Nasal cavity respiratory epithelium epithelial cell of viscerocranial mucosa (primary cell): Measurements from ENCODE around the gene C17orf100. TPM values are rescaled to one million over a fixed set of nuclear protein-coding genes. Genes with fewer than 3 reads are reported as not detected.

Experiments
- total RNA-seq: library from RNA; depleted of rRNA; stranded (reverse); fragments of >200 nt; gene quantifications from 2 replicates; pipeline ENCODE4 v1.2.3, GENCODE V29; 2014

The C17orf100 gene
- 0.34 and 0.64 TPM in 2 replicates for total RNA-seq

DNA sequence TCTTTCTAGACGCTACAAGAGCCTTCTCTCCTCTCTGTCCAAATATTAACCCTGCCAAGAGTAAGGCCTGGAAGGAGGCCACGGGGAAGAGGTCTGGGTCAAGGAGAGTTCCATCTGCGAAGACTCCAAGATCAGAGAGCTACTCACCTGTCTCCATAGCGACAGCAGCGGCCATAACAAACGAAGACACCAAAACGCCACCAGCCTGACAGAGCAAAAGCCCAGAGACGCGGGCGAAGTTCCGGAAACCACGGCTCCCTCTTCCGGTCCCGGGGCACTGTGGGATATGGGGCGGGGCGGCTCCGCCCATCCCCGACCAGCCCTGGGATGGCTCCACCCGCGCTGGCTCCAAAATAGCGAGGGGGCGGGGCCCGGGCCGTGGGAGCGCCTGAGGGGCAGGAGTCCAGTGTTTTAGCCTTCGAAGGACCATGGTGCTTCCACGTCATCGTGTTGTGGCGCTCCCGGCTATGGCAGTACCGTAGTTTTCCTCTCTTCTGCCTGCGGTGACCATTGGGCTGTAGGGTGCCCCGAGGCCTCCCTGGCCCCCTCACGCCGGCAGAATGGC is at the start of gene C17orf100, which contains the start of gene MED31:
Gene C17orf100, plus strand, starts transcription at position 409 of the 565 bp plus-strand sequence. Its CDS starts 152 bp downstream, at position 561.
Gene MED31, minus strand, starts transcription at position 252 of the 565 bp plus-strand sequence. Its CDS starts 77 bp downstream, at position 175.

DNA sequence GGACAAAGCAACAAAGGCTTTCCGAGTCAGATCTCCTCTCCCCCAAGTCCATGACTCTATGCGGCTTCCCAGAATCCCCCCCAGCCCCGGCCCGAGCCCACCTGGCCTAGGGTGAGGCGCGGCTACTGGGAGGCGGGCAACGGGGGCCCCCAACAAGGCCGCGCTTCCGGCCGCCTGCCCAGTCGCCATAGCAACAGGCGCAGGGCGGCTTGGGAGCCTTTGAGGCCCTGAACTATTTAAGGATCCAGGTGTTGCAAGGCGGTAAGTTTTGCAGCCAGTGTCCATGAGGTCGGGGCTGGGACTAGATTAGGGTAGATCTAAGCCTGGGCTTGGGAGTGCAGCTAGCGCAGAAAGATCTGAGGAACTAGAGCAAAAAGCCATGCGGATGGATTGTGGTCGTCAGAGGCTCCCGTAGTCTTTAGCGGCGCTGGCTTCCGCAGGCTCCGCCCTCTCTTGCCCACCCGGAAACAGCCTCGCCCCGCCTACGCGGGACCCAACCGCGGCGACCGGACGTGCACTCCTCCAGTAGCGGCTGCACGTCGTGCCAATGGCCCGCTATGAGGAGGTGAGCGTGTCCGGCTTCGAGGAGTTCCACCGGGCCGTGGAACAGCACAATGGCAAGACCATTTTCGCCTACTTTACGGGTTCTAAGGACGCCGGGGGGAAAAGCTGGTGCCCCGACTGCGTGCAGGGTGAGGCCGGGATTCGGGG is 10.9 kb upstream of the C17orf100 start, which contains the start of the genes KIAA0753 and TXNDC17:
Gene KIAA0753, minus strand, starts transcription at position 176 of the 711 bp plus-strand sequence. CDS start 5,608 bp downstream, outside the sequence.
Gene TXNDC17, plus strand, starts transcription at position 525 of the 711 bp plus-strand sequence. Its CDS starts 23 bp downstream, at position 548.

Other genes with a start within 250 kb of the C17orf100 start
- gene AIPL1, start 216.6 kb upstream of the C17orf100 start, total RNA-seq = not detected in 2 replicates
- gene PIMREG, start 207.3 kb upstream of the C17orf100 start, total RNA-seq = 0.21 and 0.34 TPM in 2 replicates
- gene PITPNM3, start 95.2 kb upstream of the C17orf100 start, total RNA-seq = 28.4 and 59.1 TPM in 2 replicates
- gene KIAA0753, start 11.1 kb upstream of the C17orf100 start, total RNA-seq = 9.2 and 18.8 TPM in 2 replicates
- 159 and 171 TPM in 2 replicates for gene TXNDC17, start 10.7 kb upstream of the C17orf100 start, total RNA-seq
- 9.0 and 16.1 TPM in 2 replicates for gene MED31, start 157 bp upstream of the C17orf100 start, total RNA-seq
- 0.34 and 2.1 TPM in 2 replicates for gene SLC13A5, start 61.6 kb downstream of the C17orf100 start, total RNA-seq
- 0.68 and 20.1 TPM in 2 replicates for gene XAF1, start 104.3 kb downstream of the C17orf100 start, total RNA-seq
- under 0.01 and 0.36 TPM in 2 replicates for gene FBXO39, start 124.5 kb downstream of the C17orf100 start, total RNA-seq
- gene TEKT1, start 180.0 kb downstream of the C17orf100 start, total RNA-seq = not detected in 2 replicates